ENCODE data around the gene CACNA1F. TPM values are rescaled to one million over a fixed set of nuclear protein-coding genes. Genes with fewer than 3 reads are reported as not detected.

CACNA1F gene
- total and polyA plus RNA-seq, 9 of the 15 experiments (the other 6 are each of a cell fraction or from before 2014, with no cell fraction given): under 0.01 to 0.41 (median 0.03) TPM; not detected in 3

DNA sequence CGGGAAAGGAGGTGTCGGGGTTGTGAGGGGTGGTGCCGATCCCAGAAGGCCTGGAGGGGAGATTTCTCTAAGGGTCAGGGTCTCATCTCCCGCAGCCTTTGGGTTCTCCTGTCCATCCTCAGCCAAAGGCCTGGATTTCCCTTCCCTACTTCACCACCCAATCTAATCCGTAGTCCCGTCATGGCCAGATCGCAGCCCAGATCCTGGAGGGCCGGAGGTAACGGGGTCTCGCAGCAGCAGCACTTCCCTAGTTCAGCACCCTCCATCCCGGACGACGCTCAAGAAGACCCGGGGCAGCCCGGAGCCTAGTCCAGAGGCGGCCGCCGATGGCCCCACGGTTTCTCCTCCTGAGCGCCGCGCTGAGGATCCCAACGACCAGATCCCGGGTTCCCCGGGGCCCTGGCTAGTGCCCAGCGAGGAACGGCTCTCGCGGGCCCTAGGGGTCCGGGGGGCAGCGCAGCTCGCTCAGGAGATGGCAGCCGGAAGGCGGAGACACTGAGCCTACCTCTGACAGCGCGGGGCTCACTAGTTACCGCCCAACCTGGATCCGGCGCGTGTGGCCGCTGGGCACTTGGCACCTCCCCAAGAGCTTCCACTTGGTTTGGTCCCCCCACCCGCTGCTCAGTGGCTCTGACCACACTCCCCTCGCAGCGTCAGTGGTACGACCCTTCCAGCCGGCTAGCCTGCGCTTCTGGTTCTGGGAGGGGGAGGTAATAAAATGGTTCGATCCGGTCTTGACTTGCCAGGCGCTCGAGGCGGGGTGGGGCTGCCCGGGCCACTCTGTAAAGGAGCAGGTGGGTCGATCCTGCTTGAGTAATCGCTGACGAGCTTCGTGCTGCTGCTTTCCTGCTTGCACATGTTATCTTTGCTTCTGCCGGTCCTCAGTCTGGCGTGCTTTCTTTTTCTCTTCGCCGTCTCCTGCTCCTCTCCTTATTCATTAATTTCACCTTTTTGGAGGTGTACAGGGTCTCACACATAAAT lies 66.9 kb downstream of the CACNA1F start:
- Histone ChIP-seq H2AFZ (ENCODE audit: low read depth, low read length) (peak overlapping the region; percentile 86), H3K4me3 (no peak overlapping the region; the same call in 1 of the 2 replicates), H3K79me2 (ENCODE audit: control insufficient read depth, insufficient read depth, low read length) (peaks cover 13% of the 10 kb centered on the region; the same call in 1 of the 3 replicates), H4K20me1 (replicated peaks; ENCODE audit: control insufficient read depth, insufficient read depth, low read length) (no peaks in the 10 kb centered on the region), H3K4me2 (ENCODE audit: insufficient read depth, low read length) (peak overlapping the region; percentile 81), H3K27me3 (ENCODE audit: control insufficient read depth in 2 of 2, insufficient read depth in 2 of 2, low read length in 2 of 2) (no peaks in the 10 kb centered on the region), H3K9me3 (replicated peaks; ENCODE audit: control insufficient read depth, insufficient read depth, low read depth, low read length) (no peaks in the 10 kb centered on the region), H3K9me1 (ENCODE audit: control insufficient read depth, insufficient read depth, low read length) (no peaks in the 10 kb centered on the region), H3K36me3 (ENCODE audit: control insufficient read depth, insufficient read depth, low read length) (no peaks in the 10 kb centered on the region), H3K27ac (ENCODE audit: extremely low read depth, low read depth, low read length) (peak overlapping the region; percentile 86), H3K4me1 (replicated peaks in 1 of 2; ENCODE audit: control insufficient read depth in 2 of 2, insufficient read depth in 2 of 2, low read length in 2 of 2) (peaks cover 45 to 56% of the 10 kb centered on the region in 2 experiments), H3K9ac (ENCODE audit: insufficient read depth in 1 of 2, low read depth in 2 of 2, low read length in 2 of 2) (peak overlapping the region; percentile 87 to 89)
- in situ Hi-C loops (cut with MboI) (no loop called here), intact Hi-C loops (cut with micrococcal nuclease) (no loop called here)
- ChIA-PET CTCF (ENCODE audit: low intra/inter-chr PET ratio) (no interaction called here), POLR2A (interaction anchor here (1.0 to 2.1 kb wide), 3 partner anchors 8 to 11 kb away, joined by 3 to 8 read pairs (median 5); no protein-coding TSS in a partner anchor)
- DNase-seq (ENCODE audit: extremely low read depth in 1 of 4, low spot score in 3 of 4): peak; percentile 49 to 69 (median 61)
- no peak for FAIRE-seq
- WGBS (ENCODE audit: insufficient coverage, low coverage, missing lambda C conversion rate): 66% methylated on average over 28 of the region's 61 CpGs
- no TSS peak for BruUV-seq (replicated peaks)
- peak; percentile 37 for ATAC-seq
- TF ChIP-seq, protein P1, sequence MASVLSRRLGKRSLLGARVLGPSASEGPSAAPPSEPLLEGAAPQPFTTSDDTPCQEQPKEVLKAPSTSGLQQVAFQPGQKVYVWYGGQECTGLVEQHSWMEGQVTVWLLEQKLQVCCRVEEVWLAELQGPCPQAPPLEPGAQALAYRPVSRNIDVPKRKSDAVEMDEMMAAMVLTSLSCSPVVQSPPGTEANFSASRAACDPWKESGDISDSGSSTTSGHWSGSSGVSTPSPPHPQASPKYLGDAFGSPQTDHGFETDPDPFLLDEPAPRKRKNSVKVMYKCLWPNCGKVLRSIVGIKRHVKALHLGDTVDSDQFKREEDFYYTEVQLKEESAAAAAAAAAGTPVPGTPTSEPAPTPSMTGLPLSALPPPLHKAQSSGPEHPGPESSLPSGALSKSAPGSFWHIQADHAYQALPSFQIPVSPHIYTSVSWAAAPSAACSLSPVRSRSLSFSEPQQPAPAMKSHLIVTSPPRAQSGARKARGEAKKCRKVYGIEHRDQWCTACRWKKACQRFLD (CRISPR knock-in tag; IDR thresholded peaks at IDR 0.05): 0 out of 2 replicates have a peak, but pooled peaks have one; percentile 25
- TF ChIP-seq ZSCAN29 (IDR thresholded peaks at IDR 0.05): no peak
- TF ChIP-seq ZBTB17 (CRISPR knock-in tag; IDR thresholded peaks at IDR 0.05): peak; percentile 59; the same call in 1 of the 2 replicates
- no peak for TF ChIP-seq FOXJ3 (CRISPR knock-in tag; IDR thresholded peaks at IDR 0.05)
- TF ChIP-seq, protein P2, sequence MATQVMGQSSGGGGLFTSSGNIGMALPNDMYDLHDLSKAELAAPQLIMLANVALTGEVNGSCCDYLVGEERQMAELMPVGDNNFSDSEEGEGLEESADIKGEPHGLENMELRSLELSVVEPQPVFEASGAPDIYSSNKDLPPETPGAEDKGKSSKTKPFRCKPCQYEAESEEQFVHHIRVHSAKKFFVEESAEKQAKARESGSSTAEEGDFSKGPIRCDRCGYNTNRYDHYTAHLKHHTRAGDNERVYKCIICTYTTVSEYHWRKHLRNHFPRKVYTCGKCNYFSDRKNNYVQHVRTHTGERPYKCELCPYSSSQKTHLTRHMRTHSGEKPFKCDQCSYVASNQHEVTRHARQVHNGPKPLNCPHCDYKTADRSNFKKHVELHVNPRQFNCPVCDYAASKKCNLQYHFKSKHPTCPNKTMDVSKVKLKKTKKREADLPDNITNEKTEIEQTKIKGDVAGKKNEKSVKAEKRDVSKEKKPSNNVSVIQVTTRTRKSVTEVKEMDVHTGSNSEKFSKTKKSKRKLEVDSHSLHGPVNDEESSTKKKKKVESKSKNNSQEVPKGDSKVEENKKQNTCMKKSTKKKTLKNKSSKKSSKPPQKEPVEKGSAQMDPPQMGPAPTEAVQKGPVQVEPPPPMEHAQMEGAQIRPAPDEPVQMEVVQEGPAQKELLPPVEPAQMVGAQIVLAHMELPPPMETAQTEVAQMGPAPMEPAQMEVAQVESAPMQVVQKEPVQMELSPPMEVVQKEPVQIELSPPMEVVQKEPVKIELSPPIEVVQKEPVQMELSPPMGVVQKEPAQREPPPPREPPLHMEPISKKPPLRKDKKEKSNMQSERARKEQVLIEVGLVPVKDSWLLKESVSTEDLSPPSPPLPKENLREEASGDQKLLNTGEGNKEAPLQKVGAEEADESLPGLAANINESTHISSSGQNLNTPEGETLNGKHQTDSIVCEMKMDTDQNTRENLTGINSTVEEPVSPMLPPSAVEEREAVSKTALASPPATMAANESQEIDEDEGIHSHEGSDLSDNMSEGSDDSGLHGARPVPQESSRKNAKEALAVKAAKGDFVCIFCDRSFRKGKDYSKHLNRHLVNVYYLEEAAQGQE (IDR thresholded peaks at IDR 0.05; ENCODE audit: borderline replicate concordance): peak; percentile 49
- TF ChIP-seq, protein P2 (CRISPR knock-in tag; IDR thresholded peaks at IDR 0.05; ENCODE audit: low read depth): no peak
- TF ChIP-seq ATF7 (IDR thresholded peaks at IDR 0.05): peak; percentile 95
- TF ChIP-seq, protein P3, sequence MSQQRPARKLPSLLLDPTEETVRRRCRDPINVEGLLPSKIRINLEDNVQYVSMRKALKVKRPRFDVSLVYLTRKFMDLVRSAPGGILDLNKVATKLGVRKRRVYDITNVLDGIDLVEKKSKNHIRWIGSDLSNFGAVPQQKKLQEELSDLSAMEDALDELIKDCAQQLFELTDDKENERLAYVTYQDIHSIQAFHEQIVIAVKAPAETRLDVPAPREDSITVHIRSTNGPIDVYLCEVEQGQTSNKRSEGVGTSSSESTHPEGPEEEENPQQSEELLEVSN (IDR thresholded peaks at IDR 0.05; ENCODE audit: borderline replicate concordance in 1 of 2, extremely low read depth in 1 of 2, insufficient read depth in 1 of 2, insufficient read length in 1 of 2, low read depth in 1 of 2, low read length in 1 of 2, poor library complexity in 1 of 2, severe bottlenecking in 1 of 2): peak; percentile 66 to 91
